PC-9 (cell line): ENCODE measurements around the gene TWNK.

ENCODE experiments used
- CTCF ChIP-seq: fragments of 200-600 bp; sonication (generic); conservative IDR thresholded peaks from 2 replicates; pipeline ENCODE4 v1.6.1; 2017; ENCODE audit warnings: mixed run types, antibody characterized with exemption, mild to moderate bottlenecking, moderate library complexity
- EZH2 ChIP-seq: fragments of 200-600 bp; sonication (generic); IDR thresholded peaks from 2 replicates; pipeline ENCODE4 v1.8.0; 2017; ENCODE audit warnings: antibody characterized with exemption, low read depth

DNA sequence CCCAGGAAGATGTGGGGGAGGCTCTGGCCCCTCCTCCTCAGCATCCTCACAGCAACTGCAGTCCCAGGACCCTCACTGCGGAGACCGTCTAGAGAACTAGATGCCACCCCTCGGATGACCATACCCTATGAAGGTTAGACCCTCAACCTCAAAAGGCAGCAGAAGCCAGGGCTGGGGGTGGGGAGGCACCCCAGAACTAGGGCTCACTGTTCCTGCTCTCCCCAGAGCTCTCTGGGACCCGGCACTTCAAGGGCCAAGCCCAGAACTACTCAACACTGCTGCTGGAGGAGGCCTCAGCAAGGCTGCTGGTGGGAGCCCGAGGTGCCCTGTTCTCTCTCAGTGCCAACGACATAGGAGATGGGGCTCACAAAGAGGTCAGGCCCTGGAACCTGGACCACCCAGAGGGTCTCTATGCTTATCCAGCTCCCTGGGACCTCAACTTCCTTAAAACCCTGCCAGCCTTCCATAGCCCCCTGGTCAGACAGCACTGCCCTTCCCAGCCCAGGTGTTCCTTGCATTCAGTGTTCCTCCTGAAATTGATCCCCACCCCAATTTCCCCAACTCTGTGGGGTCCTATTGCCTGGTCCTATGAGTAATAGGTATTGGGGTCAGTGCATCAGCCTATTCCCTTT is 14.3 kb upstream of the TWNK start:
- TF ChIP-seq CTCF (no peak), EZH2 (no peak)
